H1 (cell line): ENCODE results near the gene HLA-DOB. TPM values are rescaled to one million over a fixed set of nuclear protein-coding genes. Genes with fewer than 3 reads are reported as not detected.

Experiments used
- CBX8 ChIP-seq: fragments of 300-800, 300-1000 bp; sonication (generic); IDR thresholded peaks from 2 replicates; pipeline ENCODE4 v1.7.1; 2016; ENCODE audit warnings: low read depth, low read length, borderline replicate concordance
- KDM1A ChIP-seq: fragments of 200-600, 300-600 bp; sonication (generic); IDR thresholded peaks from 2 replicates; pipeline ENCODE4 v1.7.1; 2016; ENCODE audit warnings: mild to moderate bottlenecking, low read length, borderline replicate concordance
- SP4 ChIP-seq: IDR thresholded peaks from 2 replicates; pipeline ENCODE4 v1.6.1; 2012; ENCODE audit warnings: low read length, inconsistent platforms
- ZNF274 ChIP-seq: IDR thresholded peaks from 2 replicates; pipeline ENCODE4 v1.7.0; 2012; ENCODE audit warnings: low read length, borderline replicate concordance; ENCODE audit errors: extremely low read depth
- polyA plus RNA-seq, 7 experiments: library from polyadenylated mRNA; depleted of rRNA in 3 of 7; stranded (reverse) in 5 of 7; unstranded in 2 of 7; fragments of >200 nt in 5 of 7; fragments of 200-250 nt in 2 of 7; gene quantifications; 1 replicate in 5 of 7; 2 replicates in 1 of 7; 4 replicates in 1 of 7; pipeline versions ENCODE4 v1.2.1 to v1.2.3, GENCODE V29; 2011 to 2013; ENCODE audit warnings: missing spikeins in 2 of 7, mixed read lengths in 2 of 7
- total RNA-seq: library from RNA; stranded (reverse); fragmentation: NEBNext Ultra II Directional; extraction: Animal tissue kit (Norgen Biotek cat#: 25700); gene quantifications from 2 replicates; pipeline ENCODE4 v1.2.1, GENCODE V29; 2021

Gene HLA-DOB
- total and polyA plus RNA-seq, 2 of the 8 experiments (the other 6 are each of a cell fraction or from before 2014, with no cell fraction given): 0.35 TPM; not detected in 1

- TF ChIP-seq ZNF274: no peak
- TF ChIP-seq SP4: no peak
- TF ChIP-seq CBX8: no peak
- no peak for TF ChIP-seq KDM1A
Measured at GRCh38 chr6:32825966-32826365, 9.2 kb upstream of the HLA-DOB start (continued).
